HG03575 (cell line): ENCODE data around the gene DHRSX.
"Not testable (repeated sequence)": the region's sequence is repeated elsewhere in the genome, so short reads cannot be mapped to it uniquely, and the experiment has no call there.

Experiments used
- ATAC-seq: cut with Tn5 transposase; IDR thresholded peaks from one replicate; pipeline ENCODE4 v1.9.1; 2021; ENCODE audit not compliant: unreplicated experiment, insufficient number of reproducible peaks, low FRiP score; ENCODE audit errors: extremely low read depth

The DHRSX gene

DNA sequence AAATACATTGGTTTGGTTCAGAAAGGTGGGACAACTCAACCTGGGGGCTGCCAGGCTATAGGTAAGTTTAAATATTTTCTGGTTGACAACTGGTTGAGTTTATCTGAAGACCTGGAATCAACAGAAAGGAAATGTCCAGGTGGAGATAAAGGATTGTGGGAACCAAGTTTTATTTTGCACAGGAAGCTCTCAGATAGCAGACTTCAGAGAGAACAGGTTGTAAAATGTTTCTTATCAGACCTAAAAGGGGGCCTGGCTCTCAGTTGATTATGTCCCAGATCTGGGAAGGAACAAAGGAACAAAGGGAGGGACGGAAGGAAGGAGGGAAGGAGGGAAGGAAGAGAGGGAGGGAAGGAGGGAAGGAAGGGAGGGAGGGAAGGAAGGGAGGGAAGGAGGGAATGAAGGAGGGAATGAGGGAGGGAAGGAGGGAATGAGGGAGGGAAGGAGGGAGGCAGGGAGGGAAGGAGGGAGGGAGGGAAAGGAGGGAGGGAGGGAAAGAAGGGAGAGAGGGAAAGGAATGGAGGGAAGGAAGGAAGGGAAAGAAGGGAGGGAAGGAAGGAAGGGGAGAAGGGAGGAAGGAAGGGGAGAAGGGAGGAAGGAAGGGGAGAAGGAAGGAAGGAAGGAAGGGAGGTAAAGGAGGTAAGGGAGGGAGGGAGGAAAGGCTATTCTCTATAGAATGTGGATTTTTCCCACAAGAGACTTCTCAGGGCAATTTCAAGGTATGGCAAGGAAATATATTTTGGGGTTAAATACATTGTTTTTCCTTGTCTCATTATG is 186.7 kb downstream of the DHRSX start:
- ATAC-seq = no peak

DNA sequence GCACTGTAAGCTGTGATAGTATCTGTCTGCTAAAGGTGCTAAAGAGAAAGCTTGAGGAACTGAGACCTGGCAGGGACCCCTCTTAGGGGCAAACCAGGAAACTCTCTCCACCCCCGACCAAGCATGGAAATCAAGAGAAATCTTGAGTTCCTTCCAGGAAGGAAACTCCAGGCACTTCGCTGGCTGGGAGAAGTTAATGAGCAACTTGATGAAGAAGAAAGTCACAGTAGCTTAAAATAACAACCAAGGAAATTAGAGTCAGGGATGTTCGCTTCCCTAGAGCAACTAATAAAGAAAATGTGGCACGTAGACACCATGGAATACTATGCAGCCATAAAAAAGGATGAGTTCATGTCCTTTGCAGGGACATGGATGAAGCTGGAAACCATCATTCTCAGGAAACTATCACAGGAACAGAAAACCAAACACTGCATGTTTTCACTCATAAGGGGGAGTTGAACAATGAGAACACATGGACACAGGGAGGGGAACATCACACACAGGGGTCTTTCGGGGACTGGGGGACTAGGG is 188.7 kb downstream of the DHRSX start:
- not testable (repeated sequence) for ATAC-seq

DNA sequence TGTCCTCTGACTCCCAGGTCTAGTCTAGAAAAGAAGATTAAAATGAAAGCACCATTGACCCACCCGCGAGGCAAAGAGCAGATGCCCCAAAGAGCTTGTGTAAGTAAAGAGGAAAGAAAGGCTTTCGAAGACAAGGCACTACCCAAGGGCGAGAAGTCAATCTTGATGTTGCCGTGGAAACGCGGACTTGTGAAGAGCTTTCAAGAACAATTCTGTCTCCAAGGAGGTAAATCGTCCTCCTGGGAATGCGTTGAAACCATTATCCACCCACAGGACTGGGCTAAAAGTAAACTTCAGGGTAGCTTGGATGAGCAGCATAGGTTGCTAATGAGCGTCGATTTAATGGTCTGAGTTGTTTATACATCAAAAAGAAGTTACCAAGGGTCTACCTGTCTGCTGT is 189.3 kb downstream of the DHRSX start:
- ATAC-seq = no peak

DNA sequence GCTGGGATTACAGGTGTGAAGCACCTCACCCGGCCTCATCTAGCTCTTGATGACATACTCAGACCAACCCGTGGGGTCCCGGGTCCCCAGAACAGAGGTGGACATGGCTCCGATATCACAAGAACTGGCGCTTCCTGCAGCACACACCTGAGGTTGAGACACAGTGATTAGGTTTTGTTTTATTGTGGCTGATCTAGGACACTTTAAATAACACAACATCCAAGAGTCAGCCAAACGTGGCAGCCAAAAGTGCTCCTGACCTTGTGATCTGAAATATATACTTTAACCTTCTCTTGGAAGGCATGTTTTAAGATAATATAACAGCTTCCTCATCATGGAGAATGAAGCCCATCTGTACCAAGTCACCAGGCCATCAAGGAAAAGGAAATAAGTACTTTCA is 198.9 kb downstream of the DHRSX start:
- ATAC-seq = no peak

DNA sequence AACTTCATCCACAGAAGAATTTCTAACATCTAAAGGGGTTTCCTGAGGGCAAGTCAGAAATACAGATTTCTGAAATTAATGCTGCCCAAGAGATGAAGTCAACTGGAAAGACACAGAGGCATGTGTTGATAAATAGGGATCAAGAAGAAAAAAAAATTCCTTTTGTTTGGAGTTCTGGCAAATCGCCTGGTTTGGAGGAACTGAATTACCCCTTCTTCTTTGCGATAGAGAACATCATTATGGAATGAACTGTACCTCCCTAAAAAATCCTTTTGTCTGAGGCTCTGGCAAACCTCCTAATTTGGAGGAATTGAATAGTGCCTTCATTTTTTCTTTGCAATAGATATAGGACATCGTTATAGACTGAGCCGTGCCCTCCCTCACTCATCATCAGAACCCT is 200.9 kb downstream of the DHRSX start:
- no peak for ATAC-seq

DNA sequence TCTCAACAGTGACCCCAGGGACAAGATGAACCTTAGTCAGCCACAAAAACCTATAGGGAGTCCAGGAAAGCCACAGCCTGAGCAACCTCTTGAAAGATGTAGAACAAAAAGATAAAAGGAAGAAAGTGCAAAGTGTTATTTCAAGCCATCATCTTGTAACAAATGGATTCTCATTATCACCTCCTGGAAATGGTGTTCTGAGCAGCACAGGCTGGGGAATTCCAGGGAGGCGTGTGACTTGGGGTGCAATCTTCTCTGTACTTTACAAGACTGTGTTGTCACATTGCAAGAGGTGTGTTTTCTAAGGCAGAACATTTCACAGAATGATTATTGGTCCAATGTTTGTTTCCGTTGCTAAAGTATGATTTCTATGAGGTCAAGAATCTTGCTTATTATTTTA is 214.0 kb downstream of the DHRSX start:
- ATAC-seq = no peak

DNA sequence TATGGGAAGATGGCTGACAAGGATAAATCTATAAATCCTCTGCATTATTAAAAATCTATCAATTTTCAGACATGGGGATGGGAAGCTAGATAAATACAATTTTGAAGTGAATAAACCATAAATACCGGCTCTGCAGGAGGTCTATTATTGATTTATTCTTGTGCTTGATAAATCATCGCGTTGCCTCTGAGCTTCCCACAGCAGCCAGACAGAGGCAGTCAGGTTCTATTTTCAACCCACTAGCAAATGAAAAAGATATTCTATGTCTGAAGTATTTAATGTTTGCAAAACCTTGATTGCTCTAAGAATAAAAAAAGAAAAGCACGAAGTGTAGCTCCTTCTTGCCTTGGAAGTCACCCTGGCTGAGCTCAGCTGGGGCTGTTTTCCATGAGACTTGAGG is 216.2 kb downstream of the DHRSX start:
- no peak for ATAC-seq

DNA sequence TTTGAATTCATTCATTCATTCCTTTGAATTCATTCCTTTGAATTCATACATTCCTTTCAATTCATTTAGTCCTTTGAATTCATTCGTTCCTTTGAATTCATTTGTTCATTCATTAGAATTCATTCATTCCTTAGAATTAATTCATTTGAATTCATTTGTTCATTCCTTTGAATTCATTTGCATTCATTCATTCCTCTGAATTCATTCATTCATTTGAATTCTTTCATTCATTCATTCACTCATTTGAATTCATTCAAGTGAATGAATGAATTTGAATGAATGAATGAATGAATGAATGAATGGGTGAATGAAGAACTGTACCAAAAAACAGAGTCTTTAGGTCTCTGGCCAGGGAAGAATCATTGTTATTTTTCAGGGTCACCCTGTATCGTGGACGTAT is 216.6 kb downstream of the DHRSX start:
- ATAC-seq = no peak

DNA sequence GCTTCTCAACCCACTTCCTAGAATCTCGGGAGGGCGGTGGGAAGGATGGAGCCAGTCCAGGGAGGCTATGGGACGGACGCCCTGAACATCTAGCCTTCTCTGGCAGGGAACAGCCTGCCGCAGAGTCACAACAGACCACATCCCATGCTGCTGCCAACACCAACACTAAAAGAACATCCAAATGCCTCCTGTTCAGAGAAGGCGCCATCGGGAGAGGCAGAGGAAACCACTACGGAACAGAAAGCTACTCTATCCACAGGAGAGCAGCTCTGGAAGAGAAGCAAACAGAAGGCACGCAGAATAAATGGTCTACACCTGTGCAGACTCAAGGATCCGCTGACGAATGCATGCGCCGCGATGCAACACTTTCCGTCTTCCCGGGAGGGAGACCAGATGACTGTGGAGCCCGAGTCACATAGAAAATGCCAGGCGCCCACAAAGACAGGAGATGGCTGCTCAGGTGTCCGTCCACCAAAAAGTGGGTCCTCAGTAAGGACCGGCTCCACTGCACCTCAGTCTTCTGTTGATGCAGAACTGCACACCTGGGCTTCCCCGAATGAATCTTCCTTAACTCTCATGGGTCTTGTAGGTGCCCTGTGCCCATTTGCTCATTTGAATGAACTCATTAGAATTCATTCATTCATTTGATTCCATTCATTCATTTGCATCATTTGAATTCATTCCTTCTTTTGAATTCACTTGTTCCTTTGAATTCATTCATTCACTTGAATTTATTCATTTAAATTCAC is 217.5 kb downstream of the DHRSX start:
- ATAC-seq = no peak

DNA sequence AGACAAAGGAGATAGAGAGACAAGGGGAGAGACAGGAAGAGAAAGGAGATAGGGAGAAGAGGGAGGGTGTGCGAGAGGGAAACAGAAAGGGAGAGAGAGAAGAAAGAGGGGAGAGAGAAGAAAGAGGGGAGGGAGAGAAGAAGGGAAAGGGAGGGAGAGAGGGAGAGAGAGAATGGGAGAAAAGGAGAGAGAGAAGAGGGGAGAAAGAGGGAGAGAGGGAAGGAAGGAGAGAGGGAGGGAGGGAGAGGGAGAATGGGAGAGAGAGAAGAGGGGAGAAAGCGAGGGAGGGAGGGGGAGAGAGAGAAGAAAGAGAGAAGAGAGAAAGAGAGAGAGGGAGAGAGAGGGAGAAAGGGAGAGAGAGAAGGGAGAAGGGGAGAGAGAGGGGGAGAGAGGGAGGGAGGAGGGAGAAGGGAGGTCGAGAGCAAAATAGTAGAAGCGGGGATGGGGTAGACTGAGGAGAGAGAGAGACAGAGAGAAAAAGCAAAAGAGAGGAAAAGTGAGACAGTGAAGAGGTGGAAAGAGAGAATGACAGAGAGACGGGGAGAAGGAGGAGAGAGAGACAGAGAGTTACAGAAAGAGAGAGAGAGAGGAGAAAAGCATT is 218.2 kb downstream of the DHRSX start:
- ATAC-seq = no peak

DNA sequence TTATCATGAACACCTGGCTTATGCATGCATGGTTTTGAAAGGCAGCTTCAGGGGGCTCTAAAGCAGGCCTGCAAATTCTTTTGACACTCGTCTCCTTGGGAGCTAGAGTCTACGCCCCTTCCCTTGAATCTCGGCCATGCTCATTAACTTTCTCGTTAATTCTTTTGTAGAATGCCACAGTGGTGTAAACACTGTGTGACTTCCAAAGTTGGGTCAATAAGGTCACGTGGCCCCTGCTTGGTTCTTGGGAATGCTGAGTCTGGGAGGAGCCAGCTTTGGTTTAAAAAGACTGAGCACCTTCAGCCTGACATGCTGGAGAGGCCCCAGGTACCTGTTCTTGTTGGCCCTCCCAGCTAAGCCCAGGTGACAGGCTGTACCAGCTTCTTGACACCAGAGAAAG is 228.4 kb downstream of the DHRSX start:
- ATAC-seq = no peak

DNA sequence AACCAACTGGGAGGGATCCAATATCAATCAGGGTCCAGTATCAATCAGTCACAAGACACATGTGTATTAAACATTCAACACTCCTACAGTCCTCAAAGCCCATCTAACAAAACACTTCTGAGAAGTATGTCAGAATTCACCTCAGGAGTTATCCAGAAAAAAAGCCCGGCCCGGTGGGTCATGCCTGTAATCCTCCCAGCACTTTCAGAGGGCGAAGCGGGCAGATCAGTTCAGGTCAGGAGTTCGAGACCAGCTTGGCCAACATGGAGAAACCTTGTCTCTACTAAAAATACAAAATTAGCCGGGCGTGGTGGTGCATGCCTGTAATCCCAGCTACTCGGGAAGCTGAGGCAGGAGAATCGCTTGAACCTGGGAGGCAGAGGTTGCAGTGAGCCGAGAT is 229.2 kb downstream of the DHRSX start:
- ATAC-seq = not testable (repeated sequence)

DNA sequence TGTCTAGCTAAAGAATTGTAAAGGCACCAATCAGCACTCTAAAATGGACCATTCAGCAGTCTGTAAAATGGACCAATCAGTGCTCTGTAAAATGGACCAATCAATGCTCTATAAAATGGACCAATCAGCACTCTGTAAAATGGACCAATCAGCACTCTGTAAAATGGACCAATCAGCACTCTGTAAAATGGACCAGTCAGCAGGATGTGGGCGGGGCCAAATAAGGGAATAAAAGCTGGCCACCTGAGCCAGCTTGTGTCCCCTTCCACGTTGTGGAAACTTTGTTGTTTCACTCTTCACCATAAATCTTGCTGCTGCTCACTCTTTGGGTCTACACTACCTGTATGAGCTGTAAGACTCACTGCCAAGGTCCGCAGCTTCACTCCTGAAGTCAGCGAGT is 230.0 kb downstream of the DHRSX start:
- ATAC-seq = not testable (repeated sequence)

DNA sequence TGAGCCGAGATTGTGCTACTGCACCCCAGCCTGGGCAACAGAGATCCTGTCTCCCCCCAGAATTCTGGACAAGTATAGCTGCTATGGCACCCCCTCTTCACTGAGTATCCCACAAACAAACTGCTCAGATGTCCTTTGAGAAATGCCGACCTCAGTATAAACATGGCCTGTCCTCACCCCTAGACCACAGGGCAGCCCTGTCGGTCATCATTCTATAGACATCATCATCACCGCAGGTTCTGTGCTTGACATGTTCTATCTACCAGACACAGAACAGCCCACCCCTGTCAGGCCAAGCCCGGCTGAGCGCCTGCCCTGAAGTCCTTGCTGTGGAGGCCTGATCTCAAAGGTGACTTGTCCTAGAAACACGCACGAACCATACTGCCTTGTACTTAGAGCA is 232.9 kb downstream of the DHRSX start:
- no peak for ATAC-seq

DNA sequence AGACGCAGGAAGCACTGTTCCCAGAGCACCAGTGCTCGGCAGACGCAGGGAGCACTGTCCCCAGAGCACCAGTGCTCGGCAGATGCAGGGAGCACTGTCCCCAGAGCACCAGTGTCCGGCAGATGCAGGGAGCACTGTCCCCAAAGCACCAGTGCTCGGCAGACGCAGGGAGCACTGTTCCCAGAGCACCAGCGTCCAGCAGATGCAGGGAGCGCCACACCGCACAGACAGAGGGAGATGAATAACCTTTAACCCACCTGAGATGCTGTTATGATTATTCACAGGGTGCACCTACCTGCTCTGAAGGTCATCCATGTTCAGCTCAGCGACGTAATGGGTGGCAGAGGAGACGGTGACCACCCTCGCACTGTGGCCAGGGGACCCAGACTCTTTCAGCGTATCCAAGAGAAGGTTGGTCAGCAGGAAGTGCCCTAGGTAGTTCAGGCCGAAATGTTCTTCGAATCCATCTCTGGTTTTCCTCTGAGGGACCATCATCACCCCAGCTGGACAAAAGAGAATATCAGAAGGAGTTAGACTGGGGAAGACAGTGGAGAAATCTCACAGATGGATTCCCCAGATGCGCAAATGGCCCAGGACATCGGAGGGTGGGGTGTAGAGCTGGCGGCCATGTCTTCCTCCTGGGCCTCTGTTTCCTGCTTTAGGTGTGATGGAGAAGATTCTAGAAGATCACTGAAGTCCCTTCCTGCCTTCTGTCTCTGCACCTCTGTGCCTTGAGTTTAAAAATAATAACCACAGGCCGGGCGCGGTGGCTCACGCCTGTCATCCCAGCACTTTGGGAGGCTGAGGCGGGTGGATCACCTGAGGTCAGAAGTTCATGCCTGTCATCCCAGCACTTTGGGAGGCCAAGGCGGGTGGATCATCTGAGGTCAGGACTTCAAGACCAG is 234.1 kb downstream of the DHRSX start:
- no peak for ATAC-seq

DNA sequence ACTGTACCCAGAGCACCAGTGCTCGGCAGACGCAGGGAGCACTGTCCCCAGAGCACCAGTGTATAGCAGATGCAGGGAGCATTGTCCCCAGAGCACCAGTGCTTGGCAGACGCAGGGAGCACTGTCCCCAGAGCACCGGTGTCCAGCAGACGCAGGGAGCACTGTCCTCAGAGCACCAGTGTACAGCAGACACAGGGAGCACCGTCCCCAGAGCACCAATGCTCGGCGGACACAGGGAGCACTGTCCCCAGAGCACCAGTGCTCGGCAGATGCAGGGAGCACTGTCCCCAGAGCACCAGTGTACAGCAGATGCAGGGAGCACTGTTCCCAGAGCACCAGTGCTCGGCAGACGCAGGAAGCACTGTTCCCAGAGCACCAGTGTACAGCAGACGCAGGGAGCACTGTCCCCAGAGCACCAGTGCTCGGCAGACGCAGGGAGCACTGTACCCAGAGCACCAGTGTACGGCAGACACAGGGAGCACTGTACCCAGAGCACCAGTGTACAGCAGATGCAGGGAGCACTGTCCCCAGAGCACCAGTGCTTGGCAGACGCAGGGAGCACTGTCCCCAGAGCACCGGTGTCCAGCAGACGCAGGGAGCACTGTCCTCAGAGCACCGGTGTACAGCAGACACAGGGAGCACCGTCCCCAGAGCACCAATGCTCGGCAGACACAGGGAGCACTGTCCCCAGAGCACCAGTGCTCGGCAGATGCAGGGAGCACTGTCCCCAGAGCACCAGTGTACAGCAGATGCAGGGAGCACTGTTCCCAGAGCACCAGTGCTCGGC is 234.9 kb downstream of the DHRSX start:
- not testable (repeated sequence) for ATAC-seq

DNA sequence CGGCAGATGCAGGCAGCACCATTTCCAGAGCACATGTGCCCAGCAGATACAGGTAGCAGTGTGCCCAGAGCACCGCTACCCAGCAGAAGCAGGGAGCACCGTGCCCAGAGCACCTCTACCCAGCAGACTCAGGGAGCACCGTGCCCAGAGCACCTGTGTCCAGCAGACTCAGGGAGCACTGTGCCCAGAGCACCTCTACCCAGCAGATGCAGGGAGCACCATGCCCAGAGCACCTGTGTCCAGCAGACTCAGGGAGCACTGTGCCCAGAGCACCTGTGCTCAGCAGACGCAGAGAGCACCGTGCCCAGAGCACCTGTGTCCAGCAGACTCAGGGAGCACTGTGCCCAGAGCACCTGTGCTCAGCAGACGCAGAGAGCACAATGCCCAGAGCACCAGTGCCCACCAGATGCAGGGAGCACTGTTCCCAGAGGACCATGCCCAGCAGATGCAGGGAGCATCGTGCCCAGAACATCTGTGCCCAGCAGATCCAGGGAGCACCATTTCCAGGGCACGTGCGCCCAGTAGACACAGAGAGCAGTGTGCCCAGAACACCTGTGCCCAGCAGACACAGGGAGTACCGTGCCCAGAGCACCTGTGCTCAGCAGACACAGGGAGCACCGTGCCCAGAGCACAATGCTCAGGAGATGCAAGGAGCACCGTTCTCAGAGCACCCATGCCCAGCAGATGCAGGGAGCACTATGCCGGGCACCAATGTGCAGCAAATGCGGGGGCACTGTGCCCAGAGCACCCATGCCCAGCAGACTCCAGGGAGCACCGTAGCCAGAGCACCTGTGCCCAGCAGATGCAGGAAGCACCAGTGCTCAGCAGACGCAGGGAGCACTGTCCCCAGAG is 236.4 kb downstream of the DHRSX start:
- no peak for ATAC-seq
